ENCODE measurements around the gene ST3GAL5.

Gene ST3GAL5

DNA sequence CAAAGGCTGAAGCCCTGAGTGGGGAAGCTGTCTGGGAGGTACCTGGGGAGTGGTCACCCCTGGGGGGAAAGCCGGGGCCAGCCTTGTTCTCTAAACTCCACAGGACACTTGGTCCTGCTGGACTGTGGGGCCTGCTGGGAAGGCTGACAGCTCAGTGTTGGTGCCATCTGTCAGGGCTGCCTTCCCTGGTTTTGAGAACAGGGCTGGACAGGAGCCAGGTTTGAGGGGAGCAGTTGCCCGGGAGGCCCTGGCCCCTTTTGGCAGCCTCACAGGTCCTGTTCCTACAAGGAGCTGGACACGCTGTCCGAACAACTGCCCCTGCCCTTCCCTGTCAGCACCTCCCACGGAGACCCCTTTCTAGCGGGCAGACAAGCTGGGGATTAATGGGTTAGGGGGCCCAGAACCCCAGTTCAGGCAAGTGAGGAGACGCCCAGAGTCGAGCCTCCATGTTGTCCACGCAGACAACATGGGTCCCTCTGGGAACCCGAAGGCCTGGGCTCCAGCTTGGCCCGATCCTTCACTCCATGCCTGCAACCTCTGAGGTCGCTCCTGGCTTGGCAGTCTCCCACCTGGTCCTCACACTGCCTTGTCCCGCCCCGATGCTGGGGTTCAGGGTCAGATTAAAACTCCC, 94.2 kb downstream of the ST3GAL5 start:
- DNase-seq (ENCODE audit: extremely low read depth, insufficient read length), result no peak
- TF ChIP-seq CTCF (IDR thresholded peaks at IDR 0.05; ENCODE audit: insufficient read depth, low read length, poor library complexity, severe bottlenecking), result no peak
- Histone ChIP-seq H3K36me3 (ENCODE audit: control insufficient read depth, insufficient read depth, low read length) (no peaks in the 10 kb centered on the region), H3K4me3 (replicated peaks; ENCODE audit: low read depth, low read length) (no peak overlapping the region), H3K27me3 (replicated peaks; ENCODE audit: control insufficient read depth, insufficient read depth, low read length) (peaks cover 4% of the 10 kb centered on the region)

DNA sequence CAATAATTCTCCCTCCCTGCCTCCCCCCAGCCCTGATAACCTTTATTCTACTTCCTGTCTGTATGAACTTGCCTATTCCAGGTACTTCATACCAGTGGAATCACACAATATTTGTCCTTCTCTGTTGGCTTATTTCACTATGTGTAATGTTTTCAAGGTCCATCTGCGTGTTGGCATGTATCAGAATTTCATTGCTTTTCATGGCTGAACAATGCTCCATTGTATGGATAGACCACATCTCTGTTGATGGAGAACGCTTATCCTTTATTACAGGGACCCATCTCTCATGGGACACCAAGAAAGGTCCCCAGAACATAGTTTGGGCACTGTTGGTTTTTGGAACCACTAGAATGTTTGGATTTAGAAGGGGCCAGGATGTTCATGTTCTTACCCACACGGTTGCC, 94.8 kb downstream of the ST3GAL5 start:
- no peaks in the 10 kb centered on the region for H3K36me3 ChIP-seq (ENCODE audit: control insufficient read depth, insufficient read depth, low read length)
- H3K4me3 ChIP-seq (replicated peaks; ENCODE audit: low read depth, low read length), result no peak overlapping the region
- H3K27me3 ChIP-seq (replicated peaks; ENCODE audit: control insufficient read depth, insufficient read depth, low read length), result peaks cover 4% of the 10 kb centered on the region
- no peak for TF ChIP-seq CTCF (IDR thresholded peaks at IDR 0.05; ENCODE audit: insufficient read depth, low read length, poor library complexity, severe bottlenecking)
- DNase-seq (ENCODE audit: extremely low read depth, insufficient read length), result no peak

DNA sequence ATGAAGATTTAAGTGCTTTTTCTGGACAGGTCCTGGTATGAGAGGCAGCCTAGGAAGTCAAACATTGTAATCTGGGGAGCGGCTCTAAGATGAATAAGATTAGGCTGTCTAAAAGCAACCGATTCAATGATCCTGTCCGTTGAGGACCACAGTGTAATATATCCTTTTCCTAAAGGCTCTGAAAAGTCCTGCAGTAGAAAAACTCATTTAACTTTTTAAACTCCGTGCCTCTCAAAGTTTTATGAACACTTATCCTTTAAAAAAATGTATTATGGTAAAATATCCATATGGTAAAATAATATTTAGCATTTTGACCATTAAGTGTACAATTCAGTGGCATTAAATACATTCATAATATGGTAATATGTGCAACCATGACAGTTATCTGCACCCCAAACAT, 95.2 kb downstream of the ST3GAL5 start:
- Histone ChIP-seq H3K36me3 (ENCODE audit: control insufficient read depth, insufficient read depth, low read length) (no peaks in the 10 kb centered on the region), H3K4me3 (replicated peaks; ENCODE audit: low read depth, low read length) (no peak overlapping the region), H3K27me3 (replicated peaks; ENCODE audit: control insufficient read depth, insufficient read depth, low read length) (peaks cover 4% of the 10 kb centered on the region)
- TF ChIP-seq CTCF (IDR thresholded peaks at IDR 0.05; ENCODE audit: insufficient read depth, low read length, poor library complexity, severe bottlenecking), result no peak
- no peak for DNase-seq (ENCODE audit: extremely low read depth, insufficient read length)

DNA sequence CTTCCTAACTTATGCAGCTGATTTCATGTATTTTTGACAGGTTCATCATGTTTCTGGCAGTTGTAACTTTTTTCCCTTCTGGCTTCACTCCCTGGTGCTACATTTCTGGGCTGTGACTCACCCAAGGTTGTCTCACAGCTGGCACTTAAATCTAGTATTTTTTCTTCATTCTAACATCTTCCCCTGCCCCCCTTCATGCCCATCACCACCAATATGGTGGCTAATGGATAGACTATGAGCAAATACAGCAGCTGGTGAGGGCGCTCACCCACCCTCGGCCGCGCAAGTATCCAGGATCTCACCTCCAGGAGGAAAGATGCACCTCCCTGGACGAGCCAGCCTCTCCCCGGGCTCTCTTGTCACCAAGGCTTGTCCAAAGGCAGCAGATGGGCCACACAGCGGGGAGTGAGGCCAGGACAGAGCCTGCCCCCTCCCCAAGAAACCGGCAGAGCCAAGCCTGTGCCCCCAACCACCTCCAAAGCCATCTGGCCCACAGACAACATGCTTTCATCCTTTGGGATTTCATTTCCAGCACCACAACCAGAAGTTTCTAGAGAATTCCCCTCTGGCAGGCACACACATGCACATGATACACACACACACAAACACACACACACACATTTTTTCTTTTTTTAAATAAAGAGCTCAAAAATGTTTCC, 95.9 kb downstream of the ST3GAL5 start:
- no peak overlapping the region for H3K4me3 ChIP-seq (replicated peaks; ENCODE audit: low read depth, low read length)
- DNase-seq (ENCODE audit: extremely low read depth, insufficient read length), result no peak
- H3K27me3 ChIP-seq (replicated peaks; ENCODE audit: control insufficient read depth, insufficient read depth, low read length), result peaks cover 4% of the 10 kb centered on the region
- no peak for TF ChIP-seq CTCF (IDR thresholded peaks at IDR 0.05; ENCODE audit: insufficient read depth, low read length, poor library complexity, severe bottlenecking)
- no peaks in the 10 kb centered on the region for H3K36me3 ChIP-seq (ENCODE audit: control insufficient read depth, insufficient read depth, low read length)

DNA sequence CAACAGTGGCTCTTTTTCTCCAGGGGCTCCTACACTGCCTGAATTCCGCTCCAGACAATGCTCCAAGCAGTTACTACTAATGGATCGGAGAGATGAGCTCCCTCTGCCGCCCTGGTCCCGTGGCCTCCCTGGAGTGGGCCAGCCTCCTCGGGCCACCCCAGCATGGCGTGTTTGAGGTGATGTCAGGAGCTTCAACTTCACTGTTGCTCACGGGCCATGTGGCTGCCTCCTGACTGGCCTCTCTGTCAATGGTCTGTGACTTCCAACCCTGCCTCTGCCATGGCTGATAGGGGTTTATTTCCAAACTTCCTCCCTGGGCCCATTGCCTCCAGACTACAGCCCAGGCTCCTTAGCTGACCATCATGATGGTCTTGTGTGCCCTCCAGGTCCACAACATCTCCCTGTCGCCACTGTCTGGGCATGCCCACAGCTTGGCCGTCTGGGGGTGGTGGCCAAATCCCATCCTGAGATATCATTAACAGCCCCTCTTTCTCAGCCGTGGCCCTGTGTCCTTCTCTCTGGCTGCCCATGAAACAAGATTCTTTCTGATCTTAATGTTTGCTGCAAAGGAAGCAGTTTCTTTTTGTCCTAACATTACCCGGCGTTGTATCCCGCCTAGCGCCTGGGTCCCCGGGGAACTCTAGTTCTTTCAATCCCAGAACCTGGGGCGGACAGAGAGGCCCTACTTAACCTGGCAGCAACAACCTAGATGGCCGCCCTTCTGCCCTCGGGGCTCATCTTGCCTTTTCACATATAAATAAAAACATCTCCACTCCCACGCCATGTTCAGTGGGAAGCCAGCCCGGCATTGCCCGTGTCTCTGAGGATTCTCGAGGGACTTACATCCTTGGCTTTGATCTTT, 96.9 kb downstream of the ST3GAL5 start:
- H3K27me3 ChIP-seq (replicated peaks; ENCODE audit: control insufficient read depth, insufficient read depth, low read length), result peaks cover 4% of the 10 kb centered on the region
- no peak overlapping the region for H3K4me3 ChIP-seq (replicated peaks; ENCODE audit: low read depth, low read length)
- no peak for TF ChIP-seq CTCF (IDR thresholded peaks at IDR 0.05; ENCODE audit: insufficient read depth, low read length, poor library complexity, severe bottlenecking)
- no peaks in the 10 kb centered on the region for H3K36me3 ChIP-seq (ENCODE audit: control insufficient read depth, insufficient read depth, low read length)
- DNase-seq (ENCODE audit: extremely low read depth, insufficient read length), result no peak

Measured in GM06990 (cell line).